GM21723 (cell line): ENCODE measurements around the gene USH1C.
A peak's percentile ranks its signal among the peaks of the same experiment; 100 is the strongest.

Source experiments
- ATAC-seq: cut with Tn5 transposase; IDR thresholded peaks from one replicate; pipeline ENCODE4 v1.9.1; 2021; ENCODE audit warnings: mild to moderate bottlenecking, moderate library complexity; ENCODE audit not compliant: unreplicated experiment

USH1C gene

DNA sequence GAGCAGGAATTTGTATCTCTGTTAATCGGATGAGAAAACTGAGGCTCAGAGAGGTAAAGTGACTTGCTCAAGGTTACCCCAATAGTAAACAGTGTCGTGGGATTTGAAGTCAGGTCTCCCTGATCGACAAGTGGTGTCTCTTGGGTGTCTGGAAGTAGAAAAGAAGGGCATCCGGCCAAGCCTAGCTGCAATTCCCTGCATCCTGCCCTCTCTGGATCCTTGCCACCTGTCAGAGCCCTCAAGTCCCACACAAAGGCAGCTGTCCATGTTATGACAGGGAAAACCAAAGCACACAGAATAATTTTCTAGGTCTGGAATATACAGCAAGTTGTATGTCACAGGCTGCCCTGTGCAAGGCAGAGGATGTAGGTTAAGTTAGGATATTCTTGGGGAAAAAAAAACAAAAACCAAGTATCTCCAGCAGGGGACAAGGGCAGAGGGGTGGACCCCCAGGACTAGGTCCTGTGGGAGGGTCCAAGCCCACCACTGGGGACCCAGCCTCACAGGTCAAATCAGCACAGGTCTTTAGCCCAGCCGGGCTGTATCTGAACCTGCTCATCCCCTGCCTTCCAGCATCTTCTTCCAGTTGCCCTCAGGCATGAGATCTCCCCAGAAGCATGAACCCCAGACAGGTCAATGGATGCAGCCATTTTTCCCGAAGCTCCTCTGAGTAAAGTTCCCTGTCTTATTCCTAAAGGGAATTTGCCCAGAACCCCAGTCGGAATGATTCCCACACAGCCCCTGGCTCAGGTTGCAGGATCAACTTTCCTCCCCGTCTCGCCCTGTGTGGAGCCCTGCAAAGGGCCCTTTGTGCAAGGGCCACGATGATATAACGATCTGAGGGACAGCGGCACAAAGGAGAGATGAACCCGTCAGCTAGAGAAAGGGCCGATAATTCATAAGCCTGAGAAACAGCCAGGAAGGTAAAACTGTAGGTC, 15.0 kb downstream of the USH1C start:
- no peak for ATAC-seq

DNA sequence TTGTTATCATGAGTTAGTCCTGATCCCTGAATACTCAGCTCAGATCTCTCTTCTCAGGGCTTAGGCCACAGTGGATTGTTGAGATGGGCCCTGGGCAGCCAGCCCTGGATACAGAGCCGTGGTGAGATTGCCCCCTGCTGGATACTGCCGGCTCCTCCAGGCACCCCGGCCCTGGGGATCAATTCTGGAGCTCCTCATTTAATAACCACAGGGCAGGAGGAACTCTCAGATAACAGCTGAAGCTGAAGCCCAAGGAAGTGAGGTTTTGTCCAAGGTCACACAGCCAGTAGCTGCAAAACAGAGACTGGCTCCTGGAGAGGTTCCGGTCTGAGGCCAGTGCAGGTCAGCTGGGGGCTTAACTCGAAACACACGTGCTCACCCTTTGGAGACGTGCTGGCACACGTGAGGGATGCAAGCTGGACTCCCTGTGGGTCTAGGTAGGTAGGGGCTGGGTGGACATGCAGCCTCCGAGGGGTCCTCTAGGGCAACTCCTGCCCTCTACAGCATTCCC, 16.0 kb downstream of the USH1C start:
- peak; percentile 75 for ATAC-seq

DNA sequence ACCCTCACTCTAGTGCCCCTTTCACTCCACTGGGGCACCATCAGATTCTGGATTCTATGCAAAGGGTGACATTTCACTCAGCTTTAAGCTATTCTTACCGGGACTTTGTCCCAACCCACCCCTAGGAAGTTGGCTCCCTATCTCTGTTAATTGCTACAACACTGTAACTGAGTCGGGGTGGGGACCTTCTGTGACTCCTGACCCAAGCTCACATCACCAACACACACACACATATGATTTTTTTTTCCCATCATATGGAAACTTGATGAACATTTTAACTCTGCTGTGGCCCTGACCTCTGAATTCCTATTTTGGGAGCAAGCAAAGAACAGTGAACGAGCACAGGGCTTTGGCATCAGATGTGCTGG, 16.6 kb downstream of the USH1C start:
- ATAC-seq, result no peak

DNA sequence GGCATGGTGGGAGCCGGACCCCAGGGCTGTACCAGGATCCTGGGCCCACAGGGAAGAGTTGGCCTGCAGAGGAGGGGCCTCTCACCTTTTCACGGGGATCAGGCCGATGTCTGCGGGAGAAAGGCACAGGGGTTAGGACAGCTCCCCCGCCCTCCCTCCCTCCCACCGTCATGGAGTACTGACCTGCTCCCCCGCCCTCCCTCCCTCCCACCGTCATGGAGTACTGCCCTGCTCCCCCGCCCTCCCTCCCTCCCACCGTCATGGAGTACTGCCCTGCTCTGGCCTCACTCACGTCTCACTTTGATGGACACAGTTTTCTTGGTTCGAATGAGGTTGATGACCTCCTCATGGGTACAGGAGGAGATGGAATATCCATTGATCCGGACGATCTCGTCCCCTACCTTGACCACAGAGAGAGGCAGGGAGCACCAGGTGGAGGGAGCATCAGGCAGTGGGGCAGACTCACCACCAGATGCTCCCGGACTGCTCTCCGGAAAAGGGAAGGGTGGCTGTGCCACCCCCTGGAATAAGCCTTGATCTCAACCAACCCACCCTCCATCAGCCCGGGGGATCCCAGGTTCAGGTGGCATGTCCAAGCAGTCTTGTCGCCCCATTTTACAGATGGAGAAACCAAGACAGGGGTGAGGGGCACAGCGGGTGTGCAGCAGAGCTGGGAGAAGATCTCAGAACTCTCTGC, 17.1 kb downstream of the USH1C start:
- no peak for ATAC-seq

DNA sequence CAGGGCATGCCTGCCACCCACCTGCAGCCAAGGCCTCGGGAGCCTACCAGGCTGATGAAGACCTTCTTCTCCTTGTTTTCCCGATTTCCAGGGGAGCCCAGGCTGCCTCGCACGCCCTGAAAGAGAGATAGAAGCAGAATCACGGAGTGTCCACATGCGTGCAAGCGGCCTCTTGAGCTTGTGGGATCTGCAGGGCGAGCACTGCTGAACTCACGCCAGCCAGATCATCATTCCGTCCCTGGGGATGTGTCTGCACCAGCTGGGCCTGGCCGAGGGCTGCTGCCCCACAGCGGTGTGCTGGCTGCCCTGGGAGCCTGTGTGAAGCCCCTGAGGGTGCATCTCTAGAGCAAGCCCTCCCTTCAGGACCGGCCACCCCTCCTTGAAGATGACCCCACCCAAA, 17.9 kb downstream of the USH1C start:
- no peak for ATAC-seq

DNA sequence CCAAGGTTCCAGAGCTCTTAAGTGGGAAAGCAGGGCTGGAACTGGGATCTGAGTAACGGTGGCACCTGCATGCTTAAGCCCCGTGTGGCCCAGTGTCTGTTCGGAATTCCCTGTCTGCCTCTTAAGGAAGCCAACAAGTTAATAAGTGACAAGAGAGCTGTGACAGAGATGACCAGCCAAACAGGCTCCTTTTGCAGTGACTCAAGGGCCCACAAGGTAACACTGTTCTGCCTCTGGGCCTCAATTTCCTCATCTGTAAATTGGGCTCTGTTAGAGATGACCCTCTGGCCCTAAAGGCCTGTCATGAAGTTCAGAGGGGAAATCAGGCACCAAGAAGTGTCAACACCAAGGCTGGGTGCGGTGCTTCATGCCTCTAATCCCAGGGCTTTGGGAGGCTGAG, 18.6 kb downstream of the USH1C start:
- no peak for ATAC-seq

DNA sequence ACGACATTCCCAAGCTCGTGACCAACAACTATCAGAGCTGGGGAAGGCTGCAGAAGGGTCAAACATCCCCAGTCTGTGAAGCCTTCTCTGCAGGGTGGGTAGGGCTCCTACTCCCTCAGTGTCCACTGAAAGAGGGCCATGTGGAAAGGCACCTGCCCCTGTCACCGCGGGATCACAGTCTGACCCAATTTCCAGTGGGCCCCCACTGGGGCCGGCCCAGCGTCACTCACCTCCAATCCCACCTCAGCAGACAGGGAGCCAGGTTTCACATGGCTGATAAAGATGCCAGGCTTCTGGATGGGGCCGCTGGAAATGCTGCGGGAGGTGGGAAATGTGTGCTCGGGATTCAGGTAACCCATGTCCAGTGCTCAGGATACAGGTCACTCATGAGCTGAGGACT, 20.0 kb downstream of the USH1C start:
- no peak for ATAC-seq

DNA sequence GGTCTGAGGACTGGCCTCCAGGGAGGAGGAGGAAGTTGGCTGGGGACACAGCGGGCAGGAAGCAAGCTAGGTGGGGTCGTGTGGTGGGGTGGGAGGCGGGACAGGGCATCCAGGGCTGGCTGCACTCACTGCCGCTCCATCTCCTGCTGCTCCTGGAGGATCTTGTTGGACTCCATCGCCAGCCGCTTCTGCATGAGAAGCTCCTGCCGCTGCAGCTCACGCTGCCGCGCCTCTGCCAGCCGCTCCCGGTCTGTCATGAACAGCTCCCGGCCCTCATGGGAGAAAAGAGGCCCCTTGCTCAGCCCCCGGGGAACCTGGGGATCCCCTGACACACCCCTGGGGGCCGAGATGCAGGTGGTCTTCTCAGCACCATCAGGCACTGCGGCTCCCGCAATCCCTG, 21.6 kb downstream of the USH1C start:
- ATAC-seq, result no peak

DNA sequence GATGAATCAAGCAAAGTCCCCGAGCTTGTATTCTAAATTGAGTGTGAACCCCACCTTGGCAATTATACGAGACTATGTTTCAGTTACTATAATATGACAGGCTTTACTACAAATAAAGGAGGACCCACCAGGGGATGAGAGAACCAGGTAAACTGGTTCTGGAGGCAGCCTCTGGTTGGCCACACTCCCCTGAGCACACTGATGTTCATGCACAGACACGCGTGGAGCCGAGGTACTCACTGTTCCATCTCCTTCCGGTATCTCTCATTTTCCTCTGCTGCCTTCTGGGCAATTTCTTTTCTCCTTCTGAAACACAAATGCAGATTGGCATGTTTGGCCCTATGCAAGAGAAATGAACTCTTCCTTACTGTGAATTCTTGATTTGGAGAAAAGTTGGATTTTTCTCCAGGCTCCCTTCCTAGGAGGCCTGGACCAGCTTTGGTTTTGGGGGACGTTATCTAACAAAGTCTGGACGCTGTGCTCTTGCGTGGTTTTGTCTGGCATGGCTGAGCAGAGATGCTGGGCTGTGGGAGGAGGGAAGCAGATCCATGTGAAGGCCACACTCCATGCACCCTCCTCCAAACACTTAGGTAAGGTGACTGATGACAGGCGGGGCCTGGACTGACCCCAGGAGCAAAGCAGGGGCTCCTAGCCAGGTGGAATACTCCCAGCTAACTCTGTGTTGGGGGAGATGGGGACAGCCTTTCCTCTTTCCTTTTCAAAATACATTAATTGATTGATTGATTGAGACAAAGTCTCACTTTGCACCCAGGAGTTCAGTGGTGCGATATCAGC, 22.9 kb downstream of the USH1C start:
- ATAC-seq, result no peak

DNA sequence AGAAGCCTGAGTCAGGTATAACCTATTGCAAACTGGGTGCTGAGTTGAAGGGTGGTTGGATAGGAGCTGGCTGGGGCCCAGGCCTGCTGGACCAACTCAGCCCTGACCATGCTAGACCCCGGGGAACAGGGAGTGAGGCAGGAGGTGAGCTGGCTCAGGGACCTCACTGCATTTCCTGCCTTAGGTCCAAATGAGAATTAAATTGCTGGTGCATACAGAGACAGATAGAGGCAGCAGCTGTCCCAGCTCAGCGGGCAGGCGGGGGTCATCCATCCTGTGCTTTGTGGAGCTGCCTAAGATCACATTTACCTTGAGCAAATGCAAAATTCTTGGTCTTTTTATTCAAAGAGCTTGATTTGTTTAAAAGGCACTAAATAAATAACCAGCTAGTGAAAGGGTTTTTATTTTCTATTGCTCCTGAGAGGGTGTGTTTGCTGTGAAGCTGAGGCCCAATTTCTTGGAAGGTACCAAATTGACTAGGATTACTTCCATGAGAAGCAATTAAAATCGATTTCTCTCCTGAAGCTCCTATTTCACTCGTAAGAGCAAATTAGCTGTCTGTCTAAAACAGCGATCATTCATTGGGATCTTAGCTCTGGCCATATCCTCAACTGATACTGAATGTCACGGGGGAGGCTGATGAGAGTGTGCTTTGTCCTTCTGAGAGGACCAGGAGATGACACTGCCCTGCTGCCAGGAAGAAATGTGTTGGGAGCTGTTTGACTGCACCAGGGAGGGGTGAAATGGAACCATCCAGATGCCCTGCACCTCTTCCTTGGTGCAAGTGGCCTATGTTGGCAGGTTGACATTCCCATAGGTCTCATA, 24.9 kb downstream of the USH1C start:
- no peak for ATAC-seq

DNA sequence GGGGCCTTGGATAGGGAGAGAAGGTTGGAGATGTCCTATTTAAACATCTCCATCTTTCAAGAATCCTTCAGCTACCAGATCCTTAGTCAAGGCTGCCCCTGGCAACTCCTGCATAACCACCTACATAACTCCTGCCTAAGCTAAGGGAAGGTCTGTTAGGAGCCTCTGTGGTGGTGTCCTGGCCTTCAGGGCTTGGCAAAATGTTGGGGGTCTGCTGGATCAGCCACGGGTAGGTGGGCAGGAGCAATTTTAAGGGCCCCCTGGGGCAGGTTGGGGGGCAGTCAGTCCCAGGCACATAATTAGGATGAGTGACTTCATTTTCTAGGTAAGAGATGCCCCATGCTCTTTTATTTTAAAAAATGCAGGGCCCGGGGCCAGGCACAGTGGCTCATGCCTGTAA, 25.9 kb downstream of the USH1C start:
- ATAC-seq, result no peak

DNA sequence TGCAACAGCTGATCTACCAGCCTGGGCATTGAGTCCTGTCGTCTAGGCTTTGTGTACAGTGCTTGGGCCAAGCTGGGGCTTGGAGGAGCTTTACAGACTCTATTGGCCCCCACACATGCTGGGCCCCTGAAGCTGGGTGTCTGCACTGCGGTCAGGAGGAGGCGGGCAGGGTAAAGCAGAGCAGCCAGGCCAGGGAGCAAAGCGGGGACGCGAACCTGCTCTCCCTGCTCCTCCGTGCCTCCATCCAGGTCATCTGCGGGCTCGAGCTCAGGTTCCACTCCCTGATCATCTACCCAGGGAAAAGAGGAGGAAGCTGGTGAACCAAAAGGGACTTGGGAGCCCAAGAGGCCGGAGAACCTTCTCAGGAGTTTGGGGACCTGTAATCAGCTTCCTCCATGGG, 27.0 kb downstream of the USH1C start:
- ATAC-seq, result no peak

DNA sequence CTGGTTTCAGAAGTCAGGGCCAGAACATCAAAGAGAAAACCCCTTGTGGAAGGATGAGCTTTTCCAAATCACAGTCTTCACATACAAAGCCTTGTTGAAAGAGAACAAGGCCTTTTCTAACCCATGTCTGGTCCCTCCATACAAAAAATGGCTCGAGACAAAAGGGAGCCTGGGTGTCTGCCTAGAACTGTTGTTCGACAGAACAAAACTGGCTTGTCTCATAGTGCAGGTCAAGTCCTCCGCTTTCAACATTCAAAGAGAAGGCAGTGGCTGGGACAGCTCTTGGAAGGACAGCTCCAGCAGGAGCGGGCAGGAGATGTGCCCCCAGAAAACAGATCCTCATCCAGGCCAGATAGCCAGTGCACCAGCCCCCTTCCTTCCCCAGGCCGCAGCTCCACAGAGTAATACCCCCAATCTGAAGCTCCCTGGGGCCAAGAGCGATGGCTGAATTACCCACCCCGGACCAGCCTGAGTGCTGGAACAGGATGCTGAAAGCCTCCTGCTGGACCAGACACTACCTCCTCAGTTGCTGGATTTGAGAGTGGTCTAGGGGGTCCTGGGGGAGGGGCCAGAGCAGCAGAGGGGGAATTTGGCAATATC, 27.6 kb downstream of the USH1C start:
- ATAC-seq, result no peak

DNA sequence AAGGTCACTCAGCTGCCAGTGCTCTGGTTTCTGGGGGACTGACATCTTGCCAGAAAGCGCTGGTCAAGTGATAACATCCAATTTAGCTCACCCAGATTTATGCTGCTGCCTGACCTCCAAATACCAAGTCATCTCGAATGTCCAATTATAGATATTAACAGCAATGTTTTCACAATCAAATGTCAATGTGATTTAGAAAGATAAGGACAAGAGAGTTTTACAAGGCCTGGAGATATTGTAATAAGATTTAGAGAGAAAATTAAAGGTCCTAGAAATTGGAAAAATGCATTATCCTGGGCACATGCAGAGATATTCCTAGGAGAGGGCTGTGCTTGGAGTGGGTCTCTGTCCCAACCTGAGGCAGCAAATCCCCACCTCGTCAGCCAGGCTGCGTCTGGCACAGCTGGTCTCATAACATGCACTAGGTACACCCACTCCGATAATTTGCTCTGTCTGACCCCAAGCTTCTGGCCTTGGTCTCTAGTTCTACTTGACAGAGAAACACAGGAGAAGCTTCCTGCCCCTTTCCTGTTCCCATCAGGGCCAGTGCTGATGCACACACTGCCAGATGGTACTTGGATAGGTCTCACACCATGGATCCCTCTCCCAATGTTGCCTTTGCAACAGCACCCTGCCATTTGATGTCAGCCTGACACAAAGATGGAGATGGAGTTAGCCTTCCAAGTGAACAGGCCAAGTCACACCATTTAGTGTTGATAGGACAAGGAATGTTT, 28.6 kb downstream of the USH1C start:
- no peak for ATAC-seq

DNA sequence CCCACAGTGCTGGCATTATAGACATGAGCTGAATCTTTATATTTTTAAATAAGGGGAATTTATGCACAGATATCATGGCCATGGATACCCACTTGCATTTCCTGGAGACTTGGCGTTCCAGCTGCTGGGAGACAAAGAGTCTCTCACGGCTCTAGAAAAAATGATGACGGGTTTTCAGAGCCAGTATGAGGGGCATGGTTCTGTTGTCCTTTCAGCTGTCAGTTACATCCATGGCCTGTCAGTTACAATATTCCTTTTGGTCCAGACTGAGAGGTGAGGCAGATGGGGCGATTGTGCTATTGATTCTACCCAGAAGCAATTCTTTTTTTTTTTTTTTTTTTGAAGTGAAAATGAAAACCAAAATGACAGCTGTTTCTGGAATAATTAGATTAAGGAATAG, 29.7 kb downstream of the USH1C start:
- no peak for ATAC-seq

DNA sequence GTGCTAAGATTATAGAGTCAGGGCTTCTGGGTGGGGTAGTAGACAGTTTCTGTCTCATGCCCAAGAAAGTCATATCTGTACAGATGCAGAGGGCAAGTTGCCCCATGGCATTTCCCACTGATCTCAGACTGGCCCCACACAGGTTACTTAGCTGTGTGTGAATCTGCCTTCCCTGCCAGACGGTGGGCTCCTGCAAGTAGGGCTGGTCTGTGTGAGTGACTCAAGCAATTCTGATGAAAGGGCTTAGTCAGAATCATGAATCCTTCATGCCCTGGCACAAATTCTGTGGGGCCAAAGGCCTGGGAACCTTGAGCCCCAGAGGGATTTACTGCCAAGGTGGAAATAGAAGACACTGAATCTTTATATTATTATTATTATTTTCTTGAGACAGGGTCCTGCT, 30.4 kb downstream of the USH1C start:
- ATAC-seq, result no peak

DNA sequence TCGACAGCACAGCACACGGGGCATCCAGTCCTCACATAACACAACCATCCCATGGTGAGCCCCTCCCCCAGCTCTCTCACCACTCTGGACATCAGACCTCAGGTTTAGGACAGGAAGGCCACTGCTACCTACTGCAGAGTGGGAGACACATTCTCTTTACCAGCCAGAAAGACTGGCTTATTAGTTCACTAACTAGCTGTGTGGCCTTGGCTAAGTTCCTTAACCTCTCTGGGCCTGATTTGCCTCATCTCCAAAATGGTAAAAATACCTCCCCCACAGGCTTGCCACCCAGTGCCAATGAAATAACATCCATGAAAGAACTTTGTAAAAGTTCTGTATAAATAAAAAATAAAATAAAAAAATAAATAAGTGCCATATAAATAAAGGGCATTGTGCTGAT, 32.1 kb downstream of the USH1C start:
- no peak for ATAC-seq

DNA sequence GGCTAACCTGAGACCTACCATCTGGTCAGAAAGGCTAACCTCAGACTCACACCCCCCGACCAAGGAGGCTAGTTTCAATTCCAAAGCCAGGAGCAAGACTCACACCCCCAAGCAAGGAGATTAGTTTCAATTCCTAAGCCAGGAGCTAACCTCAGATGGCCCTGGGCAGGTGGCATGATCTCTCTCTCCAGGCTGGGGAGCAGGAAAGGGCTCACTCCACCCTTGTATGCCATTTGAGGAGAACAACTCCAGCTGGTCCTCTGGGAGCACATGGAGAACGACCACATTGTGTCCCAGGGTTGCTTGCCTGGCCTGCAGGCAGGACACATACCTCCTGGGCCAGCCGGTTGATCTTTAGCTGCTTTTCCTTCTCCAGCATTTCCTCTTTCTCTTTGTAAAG, 32.6 kb downstream of the USH1C start:
- ATAC-seq, result no peak

DNA sequence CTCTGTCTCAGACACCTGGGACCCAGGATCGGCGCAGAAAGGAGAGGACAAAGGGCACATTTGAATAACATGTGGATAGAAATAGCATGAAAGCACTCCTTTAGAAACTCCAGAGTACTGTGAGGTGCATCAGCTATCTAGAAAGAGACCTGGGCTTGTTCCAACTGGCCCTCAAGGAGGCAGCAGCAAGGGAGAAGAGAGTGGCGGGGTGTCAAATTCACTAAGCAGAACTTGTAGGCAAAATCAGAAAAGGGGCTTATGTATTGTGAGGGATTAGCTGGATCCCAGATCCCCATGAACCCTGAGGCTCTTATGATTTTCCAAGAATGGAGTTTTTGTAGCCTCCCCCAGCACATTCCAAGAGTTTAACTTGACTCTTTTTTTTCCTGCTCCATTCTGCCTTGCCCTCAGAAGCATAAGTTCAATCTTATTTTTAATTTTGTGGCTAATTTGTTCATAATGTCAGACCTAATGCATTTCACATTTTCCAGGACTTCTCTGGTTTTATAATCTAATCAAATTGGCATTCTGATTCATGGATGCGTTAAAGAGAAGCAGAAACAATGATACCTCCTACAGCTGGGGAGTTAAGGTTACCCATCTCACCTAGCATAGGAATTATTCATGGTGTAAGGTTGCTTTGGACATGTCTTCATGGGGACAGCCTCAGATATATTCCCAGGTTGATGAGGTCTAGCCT, 33.6 kb downstream of the USH1C start:
- no peak for ATAC-seq
